ENCODE data around the gene PEDS1. TPM values are rescaled to one million over a fixed set of nuclear protein-coding genes. Genes with fewer than 3 reads are reported as not detected.
A peak's percentile ranks its signal among the peaks of the same experiment; 100 is the strongest.
"Not testable (repeated sequence)": the region's sequence is repeated elsewhere in the genome, so short reads cannot be mapped to it uniquely, and the experiment has no call there.

Gene PEDS1
- total RNA-seq, 2 experiments from 2014 or later: 28.7 to 30.2 TPM

DNA sequence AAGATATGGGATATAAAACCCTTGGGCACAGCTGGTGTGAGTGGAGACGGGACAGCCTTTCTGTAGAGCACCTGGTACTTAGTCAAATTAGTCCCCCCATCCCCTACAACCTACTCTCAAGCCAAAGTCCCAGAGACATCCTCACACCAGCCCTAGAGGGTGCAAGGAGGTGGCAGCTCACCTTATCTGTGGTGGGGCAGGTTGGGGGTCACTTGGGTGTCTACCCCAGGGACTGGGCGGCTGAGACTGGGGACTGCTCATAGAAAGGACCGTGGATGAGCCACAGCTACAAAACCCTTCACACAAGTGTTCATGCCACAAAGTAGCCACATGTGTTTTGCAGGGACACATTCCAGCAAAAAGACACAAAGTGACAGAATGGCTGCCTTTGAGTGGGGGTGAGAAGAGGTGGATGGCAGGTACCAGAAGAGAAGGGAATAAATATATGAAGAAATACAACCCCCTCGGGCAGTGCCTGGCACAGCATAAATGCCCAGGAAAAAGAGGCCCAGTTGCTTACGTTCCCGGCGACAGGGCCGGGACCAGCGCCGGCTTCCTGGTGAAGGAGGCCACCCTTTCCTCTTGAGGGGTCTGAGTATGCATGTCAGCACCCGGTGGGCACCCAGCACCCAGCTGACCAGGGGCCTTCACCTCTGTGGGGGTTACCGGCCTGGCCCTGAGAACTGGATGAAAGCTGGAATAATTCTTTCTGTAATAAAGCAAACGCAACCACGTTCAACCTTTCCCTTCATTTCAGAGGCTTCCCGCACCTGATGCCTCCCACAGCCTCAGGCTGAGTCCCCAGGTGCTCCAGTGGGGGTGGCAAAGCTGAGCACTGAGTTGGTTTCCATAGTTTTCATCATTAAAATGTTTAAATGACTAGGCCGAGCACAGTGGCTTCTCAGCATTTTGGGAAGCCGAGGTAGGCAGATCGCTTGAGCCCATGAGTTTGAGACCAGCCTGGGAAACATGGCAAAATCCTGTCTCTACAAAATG is 22.7 kb upstream of the PEDS1 start:
- Mint-ChIP-seq H3K36me3 (ENCODE audit: low read depth) (no peaks in the 10 kb centered on the region), H3K27me3 (ENCODE audit: low read depth) (peaks cover 16% of the 10 kb centered on the region), H3K27ac (no peak overlapping the region), H3K4me3 (no peak overlapping the region), H3K9me3 (ENCODE audit: insufficient read depth) (no peaks in the 10 kb centered on the region), H3K4me1 (ENCODE audit: low read depth) (peaks cover 9% of the 10 kb centered on the region)
- ATAC-seq: no peak
- DNase-seq: no peak
- ChIA-PET POLR2A (no interaction called here), CTCF (interaction anchor here (0.6 to 5.9 kb wide), 12 partner anchors 9 to 289 kb away, joined by 3 to 37 read pairs (median 4); partner anchors contain the start of gene PEDS1)

DNA sequence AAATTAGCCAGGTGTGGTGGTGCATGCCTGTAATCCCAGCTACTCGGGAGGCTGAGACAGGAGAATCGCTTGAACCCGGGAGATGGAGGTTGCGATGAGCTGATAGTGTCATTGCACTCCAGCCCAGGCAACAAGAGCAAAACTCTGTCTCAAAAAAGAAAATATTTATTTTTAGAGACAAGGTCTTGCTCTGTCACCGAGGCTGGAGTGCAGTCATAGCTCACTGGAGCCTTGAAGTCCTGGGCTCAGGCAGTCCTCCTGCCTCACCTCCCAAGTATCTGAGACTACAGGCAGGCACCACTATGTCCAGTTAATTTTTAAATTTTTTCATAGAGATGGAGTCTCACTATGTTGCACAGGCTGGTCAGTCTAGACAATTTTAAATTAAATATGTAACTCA is 20.9 kb upstream of the PEDS1 start:
- Mint-ChIP-seq H3K36me3 (ENCODE audit: low read depth) (no peaks in the 10 kb centered on the region), H3K27ac (no peak overlapping the region), H3K4me1 (ENCODE audit: low read depth) (peaks cover 10% of the 10 kb centered on the region), H3K27me3 (ENCODE audit: low read depth) (peaks cover 17% of the 10 kb centered on the region), H3K9me3 (ENCODE audit: insufficient read depth) (no peaks in the 10 kb centered on the region), H3K4me3 (no peak overlapping the region)
- ChIA-PET POLR2A (no interaction called here), CTCF (no interaction called here)
- ATAC-seq: no peak
- DNase-seq: no peak

DNA sequence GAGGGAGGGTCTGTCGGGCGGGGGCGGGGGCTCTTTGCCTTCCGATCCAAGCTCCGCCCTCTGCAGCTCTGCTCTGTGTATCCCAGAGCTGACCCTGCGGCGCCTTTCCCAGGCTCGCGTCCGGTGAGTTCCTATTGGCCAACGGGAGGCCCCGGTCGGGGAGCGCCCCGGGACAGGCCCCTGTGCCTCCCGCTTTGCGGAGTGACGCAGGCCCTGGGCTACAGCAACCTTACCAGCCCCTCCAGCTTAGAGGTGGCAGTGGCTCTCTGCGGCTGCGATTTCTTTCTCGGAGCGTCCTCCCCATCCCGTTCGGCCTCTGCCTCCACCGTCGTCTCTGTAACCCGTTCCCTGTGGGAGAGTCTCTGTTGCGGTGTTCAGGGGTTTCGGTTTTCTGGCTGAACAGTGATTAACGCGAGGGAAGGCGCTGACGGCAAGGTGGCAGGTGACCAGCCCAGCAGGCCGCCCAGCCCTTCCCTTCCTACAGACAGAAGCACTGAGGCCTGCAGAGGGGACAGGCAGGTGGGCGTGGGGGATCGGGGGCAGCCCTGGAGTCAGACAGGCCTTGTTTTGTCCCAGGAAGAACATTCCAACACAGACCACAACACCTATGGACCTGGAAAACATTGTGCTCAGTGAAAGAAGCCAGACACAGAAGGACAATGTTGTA is 19.0 kb upstream of the PEDS1 start:
- Mint-ChIP-seq H3K9me3 (ENCODE audit: insufficient read depth) (no peaks in the 10 kb centered on the region), H3K27me3 (ENCODE audit: low read depth) (peaks cover 13% of the 10 kb centered on the region), H3K4me1 (ENCODE audit: low read depth) (peaks cover 13% of the 10 kb centered on the region), H3K27ac (no peak overlapping the region), H3K36me3 (ENCODE audit: low read depth) (no peaks in the 10 kb centered on the region), H3K4me3 (no peak overlapping the region)
- ChIA-PET CTCF (interaction anchor here (1.0 to 3.0 kb wide), 5 partner anchors 50 to 292 kb away, joined by 3 to 21 read pairs (median 5); no protein-coding TSS in a partner anchor), POLR2A (interaction anchor here (0.7 kb wide), 1 partner anchor 307 kb away, joined by 3 read pairs; no protein-coding TSS in a partner anchor)
- ATAC-seq (peak; percentile 52), DNase-seq (no peak)

DNA sequence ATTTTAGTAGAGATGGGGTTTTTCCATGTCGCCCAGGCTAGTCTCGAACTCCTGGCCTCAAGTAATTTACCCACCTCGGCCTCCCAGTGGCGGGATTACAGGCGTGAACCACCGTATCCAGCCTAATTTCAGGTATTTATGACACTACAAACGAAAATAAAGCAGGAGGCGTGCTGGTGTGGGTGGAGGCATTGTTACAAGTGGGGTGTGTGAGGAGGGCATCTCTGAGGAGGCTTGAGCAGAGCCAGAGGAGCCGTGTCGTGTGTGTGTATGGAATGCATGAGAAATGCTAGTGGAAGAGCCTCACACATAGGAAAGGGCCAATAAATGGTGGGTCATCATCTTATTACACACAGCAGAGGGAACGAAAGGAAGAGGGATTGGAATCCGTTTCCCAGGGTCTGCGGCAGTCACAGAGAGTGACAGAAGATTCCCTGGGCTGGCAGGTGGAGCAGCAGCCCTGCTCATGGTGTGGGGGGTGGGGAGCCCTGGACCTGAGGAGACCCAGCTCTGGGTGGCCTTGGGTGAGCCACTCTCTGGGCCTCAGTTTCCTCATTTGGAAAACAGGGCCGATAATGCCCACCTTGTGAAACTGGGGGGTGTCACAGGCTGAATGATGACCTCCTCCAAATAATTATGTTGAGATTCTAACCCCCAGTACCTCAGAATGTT is 17.2 kb upstream of the PEDS1 start:
- H3K27ac Mint-ChIP-seq: no peak overlapping the region
- no peaks in the 10 kb centered on the region for H3K9me3 Mint-ChIP-seq (ENCODE audit: insufficient read depth)
- H3K4me1 Mint-ChIP-seq (ENCODE audit: low read depth): peaks cover 21% of the 10 kb centered on the region
- H3K27me3 Mint-ChIP-seq (ENCODE audit: low read depth): peaks cover 13% of the 10 kb centered on the region
- H3K36me3 Mint-ChIP-seq (ENCODE audit: low read depth): no peaks in the 10 kb centered on the region
- no peak for ATAC-seq
- CTCF ChIA-PET: interaction anchor here (1.3 to 5.3 kb wide), 12 partner anchors 9 to 192 kb away, joined by 3 to 128 read pairs (median 14); partner anchors contain the start of genes PEDS1 and SNAI1
- H3K4me3 Mint-ChIP-seq: no peak overlapping the region
- no peak for DNase-seq
- POLR2A ChIA-PET: no interaction called here

DNA sequence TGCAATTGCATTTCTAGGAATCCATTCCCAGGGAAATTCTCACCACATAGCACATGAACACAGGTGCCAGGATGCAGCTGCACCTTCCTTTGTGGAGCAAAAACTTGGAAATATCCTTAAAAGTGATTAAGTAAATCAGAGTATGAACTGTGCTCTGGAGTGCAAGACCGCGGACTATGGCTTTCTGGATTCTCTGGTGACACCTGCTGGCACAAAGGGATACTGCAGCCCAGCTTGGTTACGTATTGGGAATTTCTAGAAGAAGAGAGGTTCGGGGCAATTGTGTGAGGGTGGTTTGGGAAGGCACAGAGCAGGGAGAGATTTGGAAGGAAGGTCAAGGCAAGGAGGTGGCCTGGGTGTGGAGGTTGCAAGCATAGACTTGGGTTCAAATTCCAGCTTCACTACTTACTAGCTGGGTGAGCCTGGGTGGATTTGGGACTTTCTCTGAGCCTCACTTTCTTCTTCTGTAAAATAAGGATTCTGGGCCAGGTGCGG is 15.9 kb upstream of the PEDS1 start:
- POLR2A ChIA-PET: interaction anchor here (1.0 to 1.2 kb wide), 2 partner anchors 17 to 49 kb away, joined by 4 read pairs; no protein-coding TSS in a partner anchor
- Mint-ChIP-seq H3K9me3 (ENCODE audit: insufficient read depth) (no peaks in the 10 kb centered on the region), H3K4me3 (no peak overlapping the region), H3K27me3 (ENCODE audit: low read depth) (peaks cover 13% of the 10 kb centered on the region), H3K27ac (no peak overlapping the region), H3K4me1 (ENCODE audit: low read depth) (peaks cover 23% of the 10 kb centered on the region), H3K36me3 (ENCODE audit: low read depth) (no peaks in the 10 kb centered on the region)
- CTCF ChIA-PET: interaction anchor here (0.8 to 5.3 kb wide), 40 partner anchors 9 to 314 kb away, joined by 3 to 128 read pairs (median 4); partner anchors contain the start of genes CEBPB, PEDS1, SNAI1 and UBE2V1
- peak; percentile 87 for DNase-seq
- peak; percentile 65 for ATAC-seq

DNA sequence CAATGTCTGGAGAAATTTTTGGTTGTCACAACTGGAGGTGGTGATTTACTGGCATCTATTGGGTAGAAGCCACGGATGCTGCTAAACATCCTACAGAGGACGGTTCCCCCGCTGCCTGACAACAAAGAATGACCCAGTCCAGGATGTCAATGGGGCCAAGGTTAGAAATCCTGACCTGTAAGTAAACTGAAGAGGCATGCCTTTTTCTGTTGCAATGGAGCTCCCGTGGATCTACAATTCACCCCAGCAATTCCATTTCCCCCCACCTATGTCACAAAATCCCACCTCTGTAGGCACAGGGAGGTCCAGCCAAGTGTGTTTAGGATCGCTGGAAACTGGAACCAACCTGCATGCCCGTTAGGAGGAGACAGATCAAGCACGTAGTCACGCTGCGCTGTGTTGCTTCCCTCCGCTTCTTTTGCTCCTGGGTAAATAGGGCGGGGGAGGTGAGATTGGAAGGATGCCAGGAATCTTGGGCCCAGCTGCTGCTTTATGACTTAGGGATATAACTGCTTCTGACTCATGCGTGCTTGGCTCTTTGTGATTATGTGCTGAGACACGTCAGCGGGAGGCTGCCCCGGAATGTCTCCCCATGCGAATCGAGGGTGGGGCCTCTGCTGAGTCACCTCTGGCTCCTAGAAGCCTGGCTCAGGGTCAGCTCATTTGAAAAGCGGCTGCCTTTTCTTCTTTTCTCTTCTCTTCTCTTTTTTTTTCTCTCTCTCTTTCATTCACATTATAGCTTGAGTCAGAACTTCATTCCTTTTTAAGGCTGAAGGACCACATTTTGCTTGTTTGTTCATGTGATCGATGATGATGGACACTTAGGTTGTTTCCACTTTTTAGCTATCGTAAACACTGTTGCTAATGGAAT is 12.4 kb upstream of the PEDS1 start:
- Mint-ChIP-seq H3K4me3 (peak overlapping the region; percentile 69), H3K4me1 (ENCODE audit: low read depth) (peaks cover 14% of the 10 kb centered on the region), H3K36me3 (ENCODE audit: low read depth) (no peaks in the 10 kb centered on the region), H3K9me3 (ENCODE audit: insufficient read depth) (no peaks in the 10 kb centered on the region), H3K27me3 (ENCODE audit: low read depth) (peaks cover 2% of the 10 kb centered on the region), H3K27ac (peak overlapping the region; percentile 80)
- ChIA-PET CTCF (interaction anchor here (0.5 to 5.3 kb wide), 14 partner anchors 11 to 299 kb away, joined by 3 to 57 read pairs (median 4); partner anchors contain the start of gene PEDS1), POLR2A (interaction anchor here (0.9 to 3.4 kb wide), 3 partner anchors 12 to 50 kb away, joined by 3 to 18 read pairs (median 3); partner anchors contain the start of gene PEDS1)
- DNase-seq (peak; percentile 79), ATAC-seq (peak; percentile 95)

DNA sequence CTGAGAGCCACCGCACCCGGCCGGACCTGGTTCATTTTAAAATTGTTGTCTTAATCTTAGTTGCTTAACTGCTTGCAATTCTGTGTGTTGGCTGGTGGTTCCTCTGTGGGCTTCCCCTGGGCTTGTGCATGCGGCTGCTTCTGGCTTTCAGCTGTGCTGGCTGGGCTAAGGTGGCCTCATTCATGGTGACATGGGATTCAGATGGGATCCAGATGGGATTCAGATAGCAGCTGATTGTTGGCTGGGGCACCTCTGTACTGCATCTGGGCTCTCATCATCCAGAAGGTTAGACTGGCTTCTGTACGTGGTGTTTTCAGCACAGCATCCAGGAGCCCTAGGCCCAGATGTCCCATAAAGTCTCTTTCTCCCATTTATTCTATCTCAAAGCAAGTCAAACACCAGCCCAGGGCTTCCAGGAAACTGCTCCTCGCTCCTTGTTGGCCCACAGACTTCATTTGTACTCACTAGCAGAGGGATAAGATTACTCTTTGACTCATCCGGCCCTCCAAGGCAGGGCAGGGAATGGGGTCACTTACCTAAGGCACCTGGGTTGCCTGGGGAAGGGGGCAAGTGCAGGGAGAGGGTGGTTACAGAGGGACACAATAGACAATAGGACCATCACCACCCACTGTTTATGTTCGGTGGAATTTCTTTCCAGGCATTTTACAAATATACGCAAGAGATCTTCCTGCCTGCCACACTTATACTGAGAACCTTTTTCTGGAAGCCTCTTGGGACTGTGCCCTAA is 10.2 kb upstream of the PEDS1 start:
- H3K9me3 Mint-ChIP-seq (ENCODE audit: insufficient read depth): no peaks in the 10 kb centered on the region
- H3K27me3 Mint-ChIP-seq (ENCODE audit: low read depth): no peaks in the 10 kb centered on the region
- DNase-seq (no peak), ATAC-seq (no peak)
- no peaks in the 10 kb centered on the region for H3K36me3 Mint-ChIP-seq (ENCODE audit: low read depth)
- no peak overlapping the region for H3K27ac Mint-ChIP-seq
- no peak overlapping the region for H3K4me3 Mint-ChIP-seq
- ChIA-PET POLR2A (no interaction called here), CTCF (interaction anchor here (1.0 kb wide), 1 partner anchor 13 kb away, joined by 4 read pairs; no protein-coding TSS in a partner anchor)
- H3K4me1 Mint-ChIP-seq (ENCODE audit: low read depth): peaks cover 11% of the 10 kb centered on the region

DNA sequence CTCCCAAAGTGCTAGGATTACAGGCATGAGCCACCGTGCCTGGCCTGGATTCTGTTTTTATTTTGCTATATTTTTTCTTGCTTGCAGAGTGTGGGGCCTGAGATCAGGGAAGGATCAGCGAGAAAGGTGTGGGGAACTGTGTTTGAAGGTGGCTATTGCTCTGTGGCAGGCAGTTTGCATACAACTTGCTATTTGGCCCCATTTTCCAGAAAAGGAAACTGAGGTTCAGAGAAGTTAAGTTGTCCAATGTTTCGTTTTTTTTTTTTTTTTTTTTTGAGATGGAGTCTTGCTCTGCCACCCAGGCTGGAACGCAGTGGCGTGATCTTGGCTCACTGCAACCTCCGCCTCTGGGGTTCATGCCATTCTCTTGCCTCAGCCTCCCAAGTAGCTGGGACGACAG is 8.0 kb upstream of the PEDS1 start:
- CTCF ChIA-PET: interaction anchor here (2.0 kb wide), 1 partner anchor 8 kb away, joined by 12 read pairs; no protein-coding TSS in a partner anchor
- POLR2A ChIA-PET; H3K27ac Mint-ChIP-seq; ATAC-seq; DNase-seq; H3K27me3 Mint-ChIP-seq (ENCODE audit: low read depth); H3K4me3 Mint-ChIP-seq; H3K9me3 Mint-ChIP-seq (ENCODE audit: insufficient read depth); H3K36me3 Mint-ChIP-seq (ENCODE audit: low read depth): not testable (repeated sequence)
- H3K4me1 Mint-ChIP-seq (ENCODE audit: low read depth): peaks cover 11% of the 10 kb centered on the region

DNA sequence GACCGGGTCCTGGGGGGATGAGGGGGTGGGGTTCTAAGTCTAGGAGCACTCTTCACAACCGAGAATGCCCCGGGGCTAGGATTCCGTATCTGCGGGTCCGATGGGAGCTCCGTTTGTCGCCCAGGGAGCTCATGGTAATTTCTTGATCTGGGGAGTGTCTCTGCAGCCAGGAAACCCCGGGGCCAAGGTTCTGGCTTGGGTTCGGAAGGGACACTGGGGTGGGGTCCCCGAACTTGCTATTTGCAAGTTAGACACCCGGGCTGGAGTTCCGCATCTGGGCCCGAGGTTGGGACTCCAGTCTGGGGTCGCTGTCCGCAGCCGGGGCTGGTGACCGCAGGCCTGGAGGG is 397 bp downstream of the PEDS1 start:
- ChIA-PET CTCF (interaction anchor here (1.0 to 5.5 kb wide), 15 partner anchors 13 to 637 kb away, joined by 3 to 57 read pairs (median 7); partner anchors contain the start of gene UBE2V1), POLR2A (interaction anchor here (0.7 to 4.9 kb wide), 12 partner anchors 8 to 43 kb away, joined by 3 to 22 read pairs (median 5); partner anchors contain the start of gene UBE2V1)
- H3K4me3 Mint-ChIP-seq: peak overlapping the region; percentile 78
- H3K27me3 Mint-ChIP-seq (ENCODE audit: low read depth): no peaks in the 10 kb centered on the region
- H3K4me1 Mint-ChIP-seq (ENCODE audit: low read depth): peaks cover 49% of the 10 kb centered on the region
- peaks cover 25% of the 10 kb centered on the region for H3K36me3 Mint-ChIP-seq (ENCODE audit: low read depth)
- peak; percentile 0 for ATAC-seq
- no peak for DNase-seq
- H3K27ac Mint-ChIP-seq: peak overlapping the region; percentile 84
- H3K9me3 Mint-ChIP-seq (ENCODE audit: insufficient read depth): no peaks in the 10 kb centered on the region

All from activated CD8-positive, alpha-beta T cell treated with anti-CD3 and anti-CD28 coated beads, Interleukin-2, amount 10 ng/mL, durations not matched to agents 7 days and 5 days (primary cell).